Right forelimb (tissue), 1 donor: ENCODE results near the gene RMRP.

Experiments
- DNase-seq: peaks from one replicate; pipeline ENCODE4 v3.0.0-alpha.2; 2018

Gene RMRP

GRCh38 chr9:35657546-35658136, at the start of gene RMRP:
TSS of gene RMRP (minus strand) at chr9:35658019.
- peak; percentile 97 for DNase-seq

- no peak for DNase-seq
These were observed 49.1 kb upstream of the RMRP start for GRCh38 chr9:35706951-35707350.

GRCh38 chr9:35705836-35706430, 48.1 kb upstream of the RMRP start:
- no peak for DNase-seq

- no peak for DNase-seq
These were observed 47.6 kb upstream of the RMRP start for GRCh38 chr9:35705372-35705771.

GRCh38 chr9:35703906-35704672, 46.3 kb upstream of the RMRP start:
- no peak for DNase-seq

GRCh38 chr9:35702696-35703095, 44.9 kb upstream of the RMRP start:
- no peak for DNase-seq

- no peak for DNase-seq
These were observed 43.1 kb upstream of the RMRP start for GRCh38 chr9:35700942-35701341.

- DNase-seq, result no peak
These were observed 42.2 kb upstream of the RMRP start for GRCh38 chr9:35700031-35700430.

GRCh38 chr9:35698231-35698630, 40.4 kb upstream of the RMRP start:
- DNase-seq, result no peak

- DNase-seq, result no peak
These were observed 39.7 kb upstream of the RMRP start for GRCh38 chr9:35697486-35697885.

- no peak for DNase-seq
These were observed 38.8 kb upstream of the RMRP start for GRCh38 chr9:35696520-35697215.

GRCh38 chr9:35695943-35696401, 38.2 kb upstream of the RMRP start:
- no peak for DNase-seq

GRCh38 chr9:35691757-35692301, 34.0 kb upstream of the RMRP start:
- no peak for DNase-seq

- DNase-seq, result no peak
These were observed 33.5 kb upstream of the RMRP start for GRCh38 chr9:35691334-35691650.

GRCh38 chr9:35690614-35691333, 33.0 kb upstream of the RMRP start:
- DNase-seq, result peak; percentile 88

- DNase-seq, result no peak
These were observed 32.4 kb upstream of the RMRP start for GRCh38 chr9:35690294-35690613.

- peak; percentile 86 for DNase-seq
These were observed 31.9 kb upstream of the RMRP start, which contains the start of gene TPM2 for GRCh38 chr9:35689542-35690293. TSS of gene TPM2 (minus strand) at chr9:35689925. CDS start at chr9:35689817, 108 bp downstream.

- no peak for DNase-seq
These were observed 31.0 kb upstream of the RMRP start for GRCh38 chr9:35688558-35689541.

GRCh38 chr9:35687972-35688557, 30.2 kb upstream of the RMRP start:
- no peak for DNase-seq

- no peak for DNase-seq
These were observed 29.5 kb upstream of the RMRP start for GRCh38 chr9:35687306-35687705.
